ENCODE measurements around the gene MRFAP1L1.

The MRFAP1L1 gene

DNA sequence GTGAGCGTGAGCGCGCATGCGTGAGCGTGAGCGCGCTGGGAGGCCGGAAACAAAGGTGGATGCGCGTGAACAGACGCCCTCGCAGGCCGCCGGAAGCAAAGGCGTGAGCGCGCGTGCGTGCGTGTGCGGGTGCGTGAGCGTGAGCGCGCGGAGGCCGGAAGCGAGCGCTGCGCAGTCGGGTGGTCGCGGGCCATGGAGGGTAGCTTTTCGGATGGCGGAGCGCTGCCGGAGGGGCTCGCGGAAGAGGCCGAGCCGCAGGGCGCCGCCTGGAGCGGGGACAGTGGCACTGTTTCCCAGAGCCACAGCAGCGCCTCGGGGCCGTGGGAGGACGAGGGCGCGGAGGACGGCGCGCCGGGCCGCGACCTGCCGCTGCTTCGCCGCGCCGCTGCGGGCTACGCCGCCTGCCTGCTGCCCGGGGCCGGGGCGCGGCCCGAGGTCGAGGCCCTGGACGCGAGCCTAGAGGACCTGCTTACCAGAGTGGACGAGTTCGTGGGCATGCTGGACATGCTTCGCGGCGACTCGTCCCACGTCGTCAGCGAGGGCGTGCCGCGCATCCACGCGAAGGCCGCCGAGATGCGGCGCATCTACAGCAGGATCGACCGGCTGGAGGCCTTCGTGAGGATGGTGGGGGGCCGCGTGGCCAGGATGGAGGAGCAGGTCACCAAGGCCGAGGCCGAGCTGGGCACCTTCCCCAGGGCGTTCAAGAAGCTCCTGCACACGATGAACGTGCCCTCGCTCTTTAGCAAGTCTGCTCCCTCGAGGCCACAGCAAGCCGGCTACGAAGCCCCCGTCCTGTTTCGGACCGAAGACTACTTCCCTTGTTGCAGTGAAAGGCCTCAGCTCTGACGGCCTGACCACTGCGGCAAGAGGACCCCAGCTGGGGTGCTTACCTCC is 6.6 kb upstream of the MRFAP1L1 start, which contains the start of gene BLOC1S4:
Gene BLOC1S4 (plus strand): TSS at position 157 of the 894 bp plus-strand sequence. CDS start 36 bp downstream, at position 193.
- DNase-seq (ENCODE audit: low read depth): peak; percentile 82

DNA sequence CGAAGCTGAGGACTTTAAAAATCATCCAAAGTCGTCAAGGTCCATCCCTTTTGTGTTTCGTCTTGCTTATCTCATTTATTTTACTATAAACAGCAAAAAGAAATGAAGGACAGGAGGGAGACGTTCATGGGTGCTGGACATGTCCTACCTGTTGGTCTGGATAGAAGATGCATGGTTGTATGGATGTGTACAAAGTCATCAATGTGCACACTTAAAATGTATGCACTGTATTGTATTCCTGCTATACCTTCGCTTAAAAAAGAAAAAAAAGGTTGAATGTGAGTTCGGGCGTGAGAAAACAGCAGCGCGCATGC is 6.0 kb upstream of the MRFAP1L1 start:
- DNase-seq (ENCODE audit: low read depth): no peak

- DNase-seq (ENCODE audit: low read depth): no peak
Observed at GRCh38 chr4:6714954-6715353, 5.3 kb upstream of the MRFAP1L1 start.

GRCh38 chr4:6710996-6711395 is 1.3 kb upstream of the MRFAP1L1 start:
- no peak for DNase-seq (ENCODE audit: low read depth)

DNA sequence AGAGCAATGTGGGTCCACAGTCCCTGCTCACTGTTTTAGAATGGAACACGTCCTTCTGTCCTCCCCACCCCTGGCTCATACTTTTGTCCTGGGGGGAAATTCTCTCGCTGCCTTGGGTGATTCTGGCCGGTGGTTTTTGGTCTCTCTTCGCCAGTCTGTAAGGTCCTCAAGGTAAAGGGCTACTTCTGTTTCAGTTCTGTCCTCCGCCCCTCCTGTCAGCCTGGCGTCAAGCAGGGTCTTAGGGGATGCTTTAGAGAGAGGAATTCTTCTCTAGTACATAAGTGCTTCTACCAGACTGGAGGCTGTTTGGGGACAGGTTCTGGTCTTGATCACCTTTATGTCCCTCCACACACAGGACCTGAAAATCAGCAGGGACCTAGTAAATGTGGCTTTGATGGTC is 617 bp upstream of the MRFAP1L1 start:
- no peak for DNase-seq (ENCODE audit: low read depth)

DNA sequence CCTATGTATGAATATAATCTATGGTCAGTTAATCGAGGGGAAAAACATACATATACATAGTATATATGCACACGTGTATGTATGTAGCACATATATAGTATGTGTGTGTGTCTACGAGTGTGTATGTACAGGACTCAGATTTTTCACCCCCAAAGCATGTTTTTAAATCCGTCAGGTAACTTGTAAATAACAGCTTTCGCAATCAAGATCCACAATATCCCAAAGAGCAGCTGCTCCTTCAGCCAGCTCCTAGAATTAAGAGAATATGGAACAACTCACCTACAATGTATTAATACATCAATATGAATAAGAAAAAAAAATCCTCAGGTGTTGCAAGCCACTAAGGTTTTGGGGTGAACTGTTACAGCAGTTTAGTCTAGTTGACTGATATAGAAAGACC is 3.5 kb downstream of the MRFAP1L1 start:
- DNase-seq (ENCODE audit: low read depth): no peak

DNA sequence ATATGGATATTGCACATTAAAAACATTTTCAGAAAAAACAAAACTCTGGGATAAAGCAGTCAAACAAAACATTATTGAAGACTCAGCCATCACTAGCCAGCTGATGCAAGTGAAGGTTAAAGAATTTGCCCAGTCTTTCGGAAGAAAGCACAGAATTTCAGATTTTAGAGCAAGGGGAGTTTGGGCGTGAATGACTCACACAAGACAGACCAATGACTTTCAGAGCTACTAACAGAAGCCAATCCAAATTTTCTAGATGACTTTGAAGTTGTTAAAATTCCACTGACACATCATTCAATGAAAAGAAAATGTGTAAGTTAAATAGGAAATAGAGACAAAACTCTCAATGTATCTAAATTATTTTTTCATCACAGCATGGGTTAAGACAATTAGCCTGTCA is 4.0 kb downstream of the MRFAP1L1 start:
- DNase-seq (ENCODE audit: low read depth): no peak

GRCh38 chr4:6703786-6704185 is 5.9 kb downstream of the MRFAP1L1 start:
- DNase-seq (ENCODE audit: low read depth): no peak

DNA sequence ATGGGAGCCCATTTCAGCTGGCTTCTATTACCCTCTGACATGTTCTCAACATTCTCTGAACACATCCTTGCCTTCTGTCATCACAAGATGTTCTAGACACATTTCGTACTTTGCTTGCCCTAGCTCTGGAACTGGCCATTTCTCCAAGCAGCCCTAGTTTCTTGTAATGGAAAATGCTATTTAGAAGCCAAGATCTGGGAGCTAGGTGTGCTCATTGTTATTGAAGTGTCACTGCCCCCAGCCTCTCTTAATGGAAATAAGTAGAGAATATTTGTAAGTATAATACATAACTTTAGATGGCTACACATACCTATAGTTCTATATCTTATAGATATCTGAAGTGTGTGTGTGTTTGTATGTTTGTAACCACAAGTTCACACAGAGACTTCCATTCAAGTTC is 6.9 kb downstream of the MRFAP1L1 start:
- DNase-seq (ENCODE audit: low read depth): no peak

GRCh38 chr4:6701371-6701770 is 8.3 kb downstream of the MRFAP1L1 start:
- DNase-seq (ENCODE audit: low read depth): peak; percentile 21

DNA sequence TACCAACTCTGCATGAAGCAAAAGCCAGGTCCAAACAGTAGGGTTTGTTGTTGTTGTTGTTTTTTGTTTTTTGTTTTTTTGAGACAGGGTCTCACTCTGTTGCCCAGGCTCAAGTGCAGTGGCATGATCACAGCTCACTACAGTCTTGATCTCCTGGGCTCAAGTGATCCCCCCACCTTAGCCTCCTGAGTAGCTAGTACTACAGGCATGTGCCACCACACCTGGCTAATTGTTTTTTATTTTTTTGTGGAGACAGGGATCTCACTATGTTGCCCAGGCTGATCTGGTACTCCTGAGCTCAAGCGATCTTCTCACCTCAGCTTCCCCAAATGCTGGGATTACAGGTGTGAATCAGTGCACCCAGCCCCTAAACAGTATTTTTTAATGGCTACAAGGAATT is 9.8 kb downstream of the MRFAP1L1 start:
- no peak for DNase-seq (ENCODE audit: low read depth)

DNA sequence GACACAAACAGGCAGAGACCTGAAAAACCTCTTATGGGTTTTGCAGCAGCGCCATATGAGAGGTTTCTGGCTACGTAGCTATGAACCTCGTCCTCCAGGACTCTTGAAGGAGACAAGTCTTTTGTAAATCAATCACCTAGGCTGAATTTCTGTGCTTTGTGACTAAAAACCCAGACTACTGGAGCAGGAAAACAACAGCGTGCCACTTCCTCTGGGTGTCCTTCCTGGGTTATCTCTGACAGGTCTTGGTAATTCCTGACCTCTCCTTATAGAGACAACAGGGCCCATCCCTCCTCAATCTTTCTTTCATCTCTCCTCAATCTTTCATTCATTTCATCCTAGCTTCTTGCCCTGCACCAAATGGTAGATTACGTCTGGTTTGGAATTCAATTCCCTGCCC is 10.3 kb downstream of the MRFAP1L1 start:
- no peak for DNase-seq (ENCODE audit: low read depth)

- no peak for DNase-seq (ENCODE audit: low read depth)
Observed at GRCh38 chr4:6697131-6697530, 12.5 kb downstream of the MRFAP1L1 start.

DNA sequence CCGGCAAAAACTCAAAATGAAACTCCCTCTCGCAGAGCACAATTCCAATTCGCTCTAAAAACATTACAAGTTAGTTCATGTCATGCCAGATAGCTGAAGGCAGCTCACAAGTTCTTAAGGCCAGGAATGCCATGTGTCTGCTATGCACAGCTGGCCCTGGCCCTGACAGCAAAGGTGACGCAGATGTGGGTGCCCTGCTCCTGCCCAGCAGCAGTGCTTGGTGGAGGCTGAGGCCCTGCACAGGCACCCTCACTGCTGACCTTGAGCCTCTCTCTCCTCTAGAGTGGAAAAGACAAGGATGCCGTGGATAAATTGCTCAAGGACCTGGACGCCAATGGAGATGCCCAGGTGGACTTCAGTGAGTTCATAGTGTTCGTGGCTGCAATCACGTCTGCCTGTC is 13.1 kb downstream of the MRFAP1L1 start:
- no peak for DNase-seq (ENCODE audit: low read depth)

DNA sequence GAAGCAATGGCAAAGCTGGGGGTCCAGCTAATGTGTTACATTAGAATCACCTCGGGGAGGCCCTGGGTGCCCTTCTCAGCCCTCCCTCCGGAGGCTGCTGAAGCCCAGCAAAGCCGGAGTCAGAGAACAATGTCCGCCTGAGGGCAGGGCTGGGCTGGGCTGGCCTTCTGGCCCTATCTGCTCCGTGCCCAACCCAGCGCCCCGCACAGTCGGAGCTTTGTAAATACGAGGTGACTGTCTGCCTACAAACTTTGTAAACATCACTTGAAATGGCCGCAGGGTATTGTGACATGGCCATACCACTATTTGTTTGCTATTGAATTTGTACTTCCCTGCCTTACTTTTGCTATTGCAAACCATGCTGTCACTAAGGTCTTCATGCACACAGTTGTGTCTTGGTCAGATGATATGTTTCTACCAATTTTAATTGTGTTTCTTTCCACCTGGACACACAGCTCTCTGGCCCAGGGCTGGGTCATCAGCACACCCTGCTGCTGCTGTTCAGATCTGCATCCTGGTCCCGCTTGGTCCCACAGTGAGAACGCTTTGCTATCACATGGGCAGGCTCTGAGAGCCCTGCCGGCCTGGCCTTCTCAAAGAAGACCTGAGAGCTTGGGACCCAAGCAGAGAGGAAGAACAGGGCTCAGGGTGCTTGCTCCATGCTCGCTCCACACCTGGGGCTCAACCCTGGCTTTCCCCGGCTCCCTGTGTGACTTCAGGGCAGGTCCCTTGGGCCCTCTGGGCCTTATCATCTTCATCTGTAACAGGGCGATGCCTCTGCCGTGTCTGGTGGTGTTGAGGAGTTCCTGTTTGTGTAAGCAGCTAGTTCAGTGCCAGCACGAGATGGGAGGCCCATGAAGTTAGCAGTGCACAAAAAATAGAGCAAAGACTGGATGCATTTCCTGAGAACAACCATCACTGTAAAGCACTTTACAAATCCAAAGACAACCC is 13.7 kb downstream of the MRFAP1L1 start:
- DNase-seq (ENCODE audit: low read depth): peak; percentile 23

DNA sequence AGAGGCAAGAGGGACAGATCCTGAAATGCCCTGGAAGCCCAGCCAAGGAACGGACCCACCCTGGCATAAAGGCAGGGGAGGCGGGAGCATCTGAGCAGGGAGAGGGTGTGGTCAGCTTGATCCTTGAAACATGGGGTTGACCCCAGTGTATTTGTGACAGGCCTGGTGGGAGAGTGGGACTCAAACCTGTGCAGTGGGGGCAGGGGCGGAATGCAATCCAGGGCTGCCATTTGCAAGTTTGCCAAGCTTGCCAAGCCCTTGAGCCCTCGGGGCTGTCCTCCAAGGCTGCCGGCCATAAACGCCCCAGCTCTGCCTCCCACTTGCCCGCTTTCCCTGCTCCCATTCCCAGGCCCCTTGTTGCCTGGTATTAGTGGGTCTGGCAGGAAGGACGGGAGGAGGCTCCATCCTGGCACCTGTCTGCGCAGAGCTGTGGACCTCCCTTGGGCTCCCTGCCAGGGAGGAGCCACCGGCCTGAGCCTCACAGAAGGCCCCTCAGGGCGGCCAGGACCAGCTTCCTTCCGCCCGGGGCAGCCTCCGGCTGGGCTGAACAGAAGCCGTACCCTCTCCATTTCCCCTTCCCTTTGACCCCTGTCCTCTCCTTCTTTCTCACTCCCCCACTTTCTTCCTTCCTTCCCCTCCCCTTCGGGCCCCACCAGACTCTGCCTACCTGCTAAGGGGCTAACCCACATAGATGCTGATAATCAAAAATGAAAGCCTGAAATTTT is 15.3 kb downstream of the MRFAP1L1 start:
- DNase-seq (ENCODE audit: low read depth): no peak

GRCh38 chr4:6693231-6694176 is 16.2 kb downstream of the MRFAP1L1 start, which contains the start of gene S100P:
S100P (plus strand) TSS chr4:6693878; CDS start chr4:6693933, 55 bp downstream.
- no peak for DNase-seq (ENCODE audit: low read depth)

GRCh38 chr4:6692806-6693205 is 16.9 kb downstream of the MRFAP1L1 start:
- no peak for DNase-seq (ENCODE audit: low read depth)

DNA sequence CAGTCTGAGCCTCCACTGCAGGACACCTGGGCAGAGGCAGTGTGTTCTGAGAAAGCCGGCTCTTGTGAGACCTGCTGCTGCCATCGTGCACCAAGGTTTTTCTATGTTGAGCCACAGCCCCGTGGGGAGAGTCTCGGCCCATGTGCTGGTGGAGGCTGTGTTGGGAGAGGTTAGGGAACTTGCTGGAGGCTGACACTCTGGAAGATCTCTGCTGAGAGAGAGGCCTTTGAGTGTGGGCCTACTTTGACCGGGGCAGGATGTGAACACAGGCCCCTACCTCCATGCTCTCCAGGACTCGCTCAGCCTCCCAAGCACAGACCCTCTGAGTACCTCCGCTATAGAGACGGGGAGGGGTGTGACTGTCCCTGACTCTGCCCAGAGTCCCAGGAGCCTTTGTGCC is 17.3 kb downstream of the MRFAP1L1 start:
- DNase-seq (ENCODE audit: low read depth): no peak

DNA sequence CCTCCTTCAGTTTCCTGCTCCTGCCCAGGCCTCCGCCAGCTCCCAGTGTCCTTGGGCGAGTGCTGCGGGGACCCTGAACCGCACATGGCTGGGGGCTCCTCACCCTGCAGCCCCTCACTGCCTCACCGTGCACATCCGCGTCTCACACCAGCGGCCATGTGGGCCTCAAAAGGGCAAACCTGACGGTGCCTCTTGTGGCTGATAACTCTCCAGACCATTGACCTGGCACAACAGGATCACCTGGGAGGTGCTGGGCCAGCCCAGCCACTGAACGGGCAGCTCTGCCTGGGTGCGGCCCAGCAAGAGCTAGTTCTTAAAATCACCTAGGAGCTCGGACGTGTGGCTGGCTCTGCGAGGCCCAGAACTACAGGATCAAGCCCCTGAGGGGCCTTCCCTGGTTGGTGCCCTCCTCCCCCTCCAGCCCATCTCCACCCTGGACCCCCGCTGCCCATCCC is 20.1 kb downstream of the MRFAP1L1 start:
- DNase-seq (ENCODE audit: low read depth): no peak

All from activated T-helper 9 cell treated with anti-CD3 and anti-CD28 coated beads, Interleukin-2, amount 50 U/mL, for 16 hours (primary cell).